ENCODE results near the gene SUGCT.

- TF ChIP-seq KLF16 (tag by site-specific recombination; IDR thresholded peaks at IDR 0.05) (no peak), REST (tag by site-specific recombination; IDR thresholded peaks at IDR 0.05) (no peak), ZSCAN5A (tag by site-specific recombination; IDR thresholded peaks at IDR 0.05) (no peak), ZNF366 (tag by site-specific recombination; conservative IDR thresholded peaks at IDR 0.05) (no peak), ZNF16 (tag by site-specific recombination; IDR thresholded peaks at IDR 0.05; ENCODE audit: low read depth) (no peak)
These were observed 484.8 kb downstream of the SUGCT start for GRCh38 chr7:40619647-40620046.

Data from HEK293 (cell line).